ENCODE results near the gene DAPL1.
"Not testable (repeated sequence)": the region's sequence is repeated elsewhere in the genome, so short reads cannot be mapped to it uniquely, and the experiment has no call there.

The DAPL1 gene

GRCh38 chr2:158860179-158860578 is 65.1 kb downstream of the DAPL1 start:
- not testable (repeated sequence) for DNase-seq (ENCODE audit: low read depth); H3K4me3 ChIP-seq (ENCODE audit: low read depth, low read length)

- DNase-seq (ENCODE audit: low read depth); H3K4me3 ChIP-seq (ENCODE audit: low read depth, low read length): not testable (repeated sequence)
Observed at GRCh38 chr2:158861626-158862025, 66.5 kb downstream of the DAPL1 start.

DNA sequence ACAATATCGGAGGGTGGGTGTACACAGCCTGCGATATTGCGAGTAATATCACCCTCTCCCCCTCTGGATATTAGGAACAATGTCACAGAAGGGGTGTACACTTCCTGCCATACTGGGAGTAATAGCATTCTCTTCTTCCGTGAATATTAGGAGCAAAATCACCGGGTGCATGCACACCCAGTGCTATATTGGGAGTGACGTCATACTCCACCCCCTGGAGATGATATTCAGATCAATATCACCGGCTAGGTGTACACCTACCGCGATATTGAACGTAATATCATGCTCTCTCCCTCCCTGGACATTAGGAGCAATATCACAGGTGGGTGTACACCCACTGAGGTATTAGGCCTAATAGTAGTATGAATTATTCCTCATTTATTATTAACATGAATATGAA is 70.4 kb downstream of the DAPL1 start:
- not testable (repeated sequence) for H3K4me3 ChIP-seq (ENCODE audit: low read depth, low read length); DNase-seq (ENCODE audit: low read depth)
